Cerebellar nuclear complex (tissue), 1 donor: ENCODE data around the gene TBL1X.
"Not testable (repeated sequence)": the region's sequence is repeated elsewhere in the genome, so short reads cannot be mapped to it uniquely, and the experiment has no call there.

ENCODE experiments used
- DNase-seq, 2 experiments: peaks; one replicate each; lab custom pipeline; 2025; lab: John Stamatoyannopoulos, UW

Gene TBL1X

DNA sequence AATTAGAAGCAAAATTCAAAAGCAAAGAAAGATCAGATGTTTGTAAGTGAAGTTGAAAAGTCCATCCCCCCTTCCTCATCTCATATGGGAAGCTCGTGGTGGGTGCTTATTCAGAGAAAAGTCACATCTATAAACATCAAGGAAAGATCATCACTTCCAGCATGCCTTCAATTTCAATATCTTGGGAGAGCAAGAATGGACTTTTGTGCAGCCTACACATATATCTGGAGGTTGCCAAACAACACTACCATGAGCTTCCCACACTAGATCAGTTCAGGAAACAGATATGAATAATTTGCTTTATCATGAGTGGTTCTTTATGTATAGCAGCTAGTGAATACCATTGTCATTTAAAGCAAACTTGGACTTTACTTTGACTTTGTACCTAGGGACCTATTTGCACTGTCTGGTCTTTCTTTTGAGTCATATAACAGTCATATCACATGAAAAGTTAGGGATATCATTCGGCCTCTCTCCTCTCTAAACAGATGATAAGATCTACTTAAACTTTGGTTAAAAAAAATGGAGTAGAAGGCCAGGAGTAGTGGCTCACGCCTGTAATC is 5.6 kb upstream of the TBL1X start:
- DNase-seq, result no peak

DNA sequence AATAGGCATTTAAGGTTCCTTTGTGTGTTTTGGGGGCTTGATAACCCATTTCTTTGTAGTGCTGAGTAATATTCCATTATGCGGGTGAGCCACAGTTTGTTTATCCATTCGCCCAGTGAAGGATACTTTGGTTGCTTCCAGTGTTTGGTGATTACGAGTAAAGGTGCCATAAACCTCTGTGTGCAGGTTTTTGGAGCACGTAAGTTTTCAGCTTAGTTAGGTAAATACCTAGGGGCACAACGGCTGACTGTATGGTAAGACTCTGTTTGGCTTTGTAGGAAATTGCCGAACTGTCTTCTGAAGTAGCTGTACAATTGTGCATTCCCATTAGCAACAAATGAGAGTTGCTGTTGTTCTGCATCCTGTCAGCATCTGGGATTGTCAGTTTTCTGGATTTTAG is 3.8 kb upstream of the TBL1X start:
- DNase-seq, result no peak

DNA sequence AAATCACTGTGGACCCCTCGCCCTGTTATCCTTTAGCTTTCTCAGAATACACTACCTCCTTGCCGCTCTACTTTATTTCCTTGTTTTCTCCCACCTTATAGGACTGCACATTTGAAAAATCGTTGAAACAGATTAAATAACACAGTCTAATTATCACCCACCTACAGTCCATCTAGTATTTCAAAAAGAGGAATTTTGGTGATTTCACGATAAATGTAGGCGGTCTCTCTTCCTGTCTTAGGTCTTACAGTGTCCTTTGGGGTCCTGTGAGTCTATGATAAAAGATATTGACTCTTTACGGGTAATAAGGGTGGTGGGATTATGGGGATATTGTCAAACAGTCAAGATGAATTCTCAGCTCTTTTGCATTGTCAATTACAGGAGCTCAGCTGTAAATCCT is 2.4 kb upstream of the TBL1X start:
- DNase-seq, result no peak

DNA sequence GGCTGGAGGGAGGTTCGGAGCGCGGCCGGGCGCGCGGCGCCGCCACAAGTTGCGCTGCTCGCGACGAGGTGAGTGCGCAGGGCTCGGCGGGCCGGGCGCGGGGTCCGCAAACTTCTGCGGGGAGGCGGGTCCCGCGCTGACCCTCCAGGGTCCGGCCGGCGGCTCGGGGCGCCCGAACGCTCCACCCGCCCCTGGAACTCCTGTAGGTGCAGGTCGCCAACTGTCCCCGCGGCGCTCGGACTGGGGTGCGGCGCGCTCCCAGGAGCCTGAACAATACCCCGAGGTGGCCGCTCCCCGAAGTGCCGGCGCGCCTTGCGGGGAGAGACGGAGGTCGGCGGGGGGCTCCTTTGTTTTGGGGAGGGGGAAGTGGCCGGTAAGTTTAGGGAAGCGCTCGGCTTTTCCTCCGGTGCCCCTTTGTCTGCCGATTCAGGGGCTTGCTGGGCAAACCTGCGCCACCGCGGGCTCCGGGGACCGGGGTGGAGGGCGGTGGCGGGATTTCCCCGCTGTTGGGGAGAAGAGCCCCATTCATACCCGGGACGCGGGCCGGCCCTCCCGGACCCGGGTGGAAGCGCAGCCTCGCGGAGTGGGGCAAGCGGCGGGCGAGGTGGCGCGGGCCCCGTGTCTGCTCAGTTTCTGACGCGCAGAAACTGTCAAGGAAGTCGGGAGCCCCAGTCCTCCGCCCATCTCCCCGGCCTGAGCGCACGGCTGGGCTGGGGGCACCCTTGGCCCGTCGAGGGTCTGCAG is 694 bp downstream of the TBL1X start:
- no peak for DNase-seq

- no peak for DNase-seq
Observed at GRCh38 chrX:9466124-9466495, 1.3 kb downstream of the TBL1X start.

GRCh38 chrX:9466736-9467135 is 1.9 kb downstream of the TBL1X start:
- no peak for DNase-seq

DNA sequence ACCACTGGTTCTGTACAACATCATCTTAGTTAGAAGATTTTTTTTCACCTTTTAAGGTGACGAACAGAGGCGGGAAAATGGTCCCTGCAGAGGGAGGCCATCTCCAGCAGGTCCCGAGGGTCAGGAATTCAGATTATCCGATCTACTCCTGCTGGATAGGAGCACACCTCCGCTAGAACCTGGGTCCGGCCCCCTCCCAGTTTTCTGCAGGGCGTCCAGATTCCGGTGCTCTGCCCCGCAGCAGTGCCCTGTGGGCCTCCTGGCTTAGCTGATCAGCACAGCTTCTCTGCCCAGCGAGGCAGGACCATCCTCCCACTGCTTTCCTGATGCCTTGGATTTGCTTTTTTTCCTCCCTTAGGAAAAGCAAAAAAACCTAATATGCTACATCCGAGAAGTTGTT is 2.3 kb downstream of the TBL1X start:
- DNase-seq, result no peak

- DNase-seq, result no peak
Observed at GRCh38 chrX:9467751-9468150, 2.9 kb downstream of the TBL1X start.

DNA sequence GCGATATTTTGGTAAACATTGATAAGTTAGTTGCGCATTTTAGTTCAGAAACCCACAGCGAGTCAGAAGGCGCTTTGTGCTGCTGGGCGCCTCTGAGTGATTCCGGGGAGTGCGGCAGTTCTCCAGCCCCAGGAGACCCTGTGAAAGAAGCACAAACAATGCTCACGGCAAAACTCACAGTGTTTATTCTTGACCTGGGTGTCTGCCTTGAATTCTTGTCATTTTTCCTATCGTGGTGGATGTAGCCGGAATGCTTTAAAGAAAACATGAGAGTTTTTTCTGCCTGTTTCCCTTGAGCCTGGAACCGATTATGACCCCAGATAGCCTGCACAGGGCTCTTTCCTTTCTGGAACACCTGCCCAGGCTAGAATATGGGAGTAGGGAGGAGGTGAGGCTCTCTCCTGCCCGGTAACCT is 6.7 kb downstream of the TBL1X start:
- DNase-seq, result no peak

GRCh38 chrX:9473708-9474107 is 8.8 kb downstream of the TBL1X start:
- DNase-seq, result no peak

- DNase-seq, result not testable (repeated sequence)
Observed at GRCh38 chrX:9475417-9475816, 10.6 kb downstream of the TBL1X start.

DNA sequence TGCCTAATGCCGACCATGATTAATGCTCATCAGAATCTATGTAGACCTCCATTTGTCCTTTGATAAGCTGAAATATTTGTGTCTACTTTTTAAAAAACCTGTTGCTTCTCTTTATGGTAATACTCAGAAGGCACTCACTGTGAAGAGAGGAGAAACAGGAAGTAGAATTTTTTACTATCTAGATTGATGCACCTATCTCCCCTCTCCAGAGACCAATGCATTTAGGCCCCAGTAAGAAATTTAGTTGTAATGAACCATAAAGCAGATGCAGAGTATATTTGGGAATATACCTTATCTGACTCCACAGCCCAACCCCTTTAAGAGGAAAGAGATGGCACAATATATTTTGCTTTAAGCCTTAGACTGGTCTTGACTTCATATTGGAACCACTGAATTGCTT is 11.1 kb downstream of the TBL1X start:
- DNase-seq, result no peak

DNA sequence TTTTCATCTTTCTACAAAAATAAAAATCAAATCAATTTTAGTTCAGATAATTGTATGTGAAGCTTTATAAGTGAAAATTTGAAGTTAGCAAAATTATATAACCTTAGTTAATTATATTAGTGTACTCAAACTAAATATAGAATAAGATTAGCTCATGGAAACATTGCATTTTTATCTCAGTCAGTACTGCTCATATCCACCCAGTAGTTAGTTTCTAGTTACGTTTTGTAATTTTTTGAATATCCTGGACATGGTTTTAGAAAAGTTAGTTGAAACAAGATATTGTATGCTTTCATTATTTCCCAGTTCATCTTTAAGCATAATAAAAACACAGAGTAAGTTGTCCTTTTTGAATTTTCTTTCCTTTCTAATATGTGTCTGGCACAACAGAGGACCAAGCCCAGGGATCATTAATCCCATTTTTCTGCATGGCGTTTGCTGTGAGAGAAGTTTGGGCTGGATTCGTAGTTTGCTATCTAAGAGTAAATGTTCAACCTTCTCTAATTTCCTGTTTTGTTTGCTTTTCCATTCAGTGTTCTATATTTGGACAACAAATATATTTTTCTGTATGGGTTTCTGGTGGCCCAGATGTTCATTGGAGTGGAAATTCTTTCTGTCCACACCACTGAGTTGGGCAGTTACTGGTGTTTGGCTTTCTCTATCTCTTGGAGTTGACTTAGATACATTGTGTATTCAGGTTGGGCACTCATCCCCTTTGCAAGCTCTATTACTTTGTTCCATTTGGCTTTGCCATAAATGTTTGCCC is 12.1 kb downstream of the TBL1X start:
- no peak for DNase-seq

GRCh38 chrX:9482408-9482807 is 17.6 kb downstream of the TBL1X start:
- no peak for DNase-seq

- DNase-seq, result no peak
Observed at GRCh38 chrX:9482837-9483236, 18.0 kb downstream of the TBL1X start.

- no peak for DNase-seq
Observed at GRCh38 chrX:9483376-9483775, 18.5 kb downstream of the TBL1X start.

- DNase-seq, result no peak
Observed at GRCh38 chrX:9486786-9487387, 22.0 kb downstream of the TBL1X start.

DNA sequence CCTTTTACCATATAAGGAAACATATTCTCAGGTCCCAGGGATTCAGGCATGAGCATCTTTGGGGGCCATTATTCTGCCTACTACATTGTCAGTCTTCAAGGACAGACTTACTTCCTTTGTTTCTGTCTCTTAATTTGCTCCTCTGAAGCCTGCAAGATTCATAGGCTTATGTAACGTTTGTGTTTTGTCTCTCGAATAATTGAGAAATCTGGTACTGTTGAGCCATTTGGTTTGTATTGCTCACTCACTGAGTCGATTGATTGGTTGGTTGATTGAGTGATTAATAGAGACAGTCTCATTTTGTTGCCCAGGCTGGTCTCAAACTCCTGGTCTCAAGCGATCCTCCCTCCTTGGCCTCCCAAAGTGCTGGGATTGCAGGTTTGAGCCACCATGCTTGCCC is 23.7 kb downstream of the TBL1X start:
- no peak for DNase-seq

- DNase-seq, result no peak
Observed at GRCh38 chrX:9489234-9489633, 24.4 kb downstream of the TBL1X start.

DNA sequence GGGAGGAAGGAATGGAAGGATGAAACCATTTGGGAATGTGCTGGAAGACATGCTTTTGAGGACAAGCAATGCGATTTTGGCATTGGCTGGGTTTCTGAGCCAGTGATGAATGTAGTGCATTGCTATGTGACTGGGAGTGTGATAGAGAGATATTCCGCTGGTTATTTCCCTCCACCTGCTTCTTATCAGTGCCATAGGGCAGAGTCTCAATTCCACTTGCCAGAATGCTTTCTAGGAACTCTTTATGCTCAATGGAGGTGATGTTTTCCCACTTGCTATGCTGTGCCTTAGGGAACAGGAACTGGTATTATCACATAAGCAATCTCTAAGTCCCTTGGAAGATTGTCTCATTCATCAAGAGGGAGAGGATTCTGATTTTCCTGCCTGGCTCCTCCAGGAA is 28.0 kb downstream of the TBL1X start:
- no peak for DNase-seq

- DNase-seq, result no peak
Observed at GRCh38 chrX:9493936-9494335, 29.1 kb downstream of the TBL1X start.

DNA sequence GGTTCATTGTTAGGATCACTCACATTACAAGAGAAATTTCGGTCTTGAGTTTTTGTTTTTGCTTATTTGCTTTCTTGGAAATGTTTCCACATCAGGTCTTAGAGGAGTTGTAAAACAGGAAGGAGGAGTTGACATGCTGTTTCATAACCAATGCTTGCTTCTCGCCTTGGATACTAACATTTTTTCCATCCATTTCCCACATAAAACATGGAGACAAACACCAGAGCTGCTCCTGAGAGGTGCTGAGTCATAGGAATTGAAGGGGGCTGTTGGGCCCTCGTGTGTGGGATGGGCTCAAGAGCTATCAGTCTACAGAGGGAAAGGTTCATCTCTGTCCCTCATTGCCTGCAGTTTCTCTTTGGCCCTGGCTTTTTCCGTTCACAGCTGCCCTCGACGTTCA is 29.9 kb downstream of the TBL1X start:
- DNase-seq, result no peak

DNA sequence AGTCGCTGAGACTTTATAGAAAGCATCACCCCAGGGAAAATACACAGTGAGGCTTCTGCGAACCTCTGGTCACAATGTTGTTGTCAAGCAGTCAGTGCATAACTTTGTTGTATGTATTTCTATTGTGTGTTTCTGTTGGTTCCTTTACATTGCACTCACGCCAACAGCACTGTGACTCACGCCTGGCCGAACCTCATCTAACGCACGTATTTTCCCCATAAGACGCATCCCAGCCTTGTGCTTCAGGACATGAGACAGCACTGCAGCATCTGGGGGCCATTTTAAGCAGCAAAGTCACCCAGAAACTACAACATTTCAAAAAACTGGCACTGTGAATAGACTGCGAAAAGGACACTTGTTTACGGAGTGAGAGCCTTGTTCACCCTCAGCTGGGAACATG is 30.6 kb downstream of the TBL1X start:
- DNase-seq, result no peak
